Measurements from ENCODE around the gene CYREN.
"Not testable (repeated sequence)": the region's sequence is repeated elsewhere in the genome, so short reads cannot be mapped to it uniquely, and the experiment has no call there.

The CYREN gene

DNA sequence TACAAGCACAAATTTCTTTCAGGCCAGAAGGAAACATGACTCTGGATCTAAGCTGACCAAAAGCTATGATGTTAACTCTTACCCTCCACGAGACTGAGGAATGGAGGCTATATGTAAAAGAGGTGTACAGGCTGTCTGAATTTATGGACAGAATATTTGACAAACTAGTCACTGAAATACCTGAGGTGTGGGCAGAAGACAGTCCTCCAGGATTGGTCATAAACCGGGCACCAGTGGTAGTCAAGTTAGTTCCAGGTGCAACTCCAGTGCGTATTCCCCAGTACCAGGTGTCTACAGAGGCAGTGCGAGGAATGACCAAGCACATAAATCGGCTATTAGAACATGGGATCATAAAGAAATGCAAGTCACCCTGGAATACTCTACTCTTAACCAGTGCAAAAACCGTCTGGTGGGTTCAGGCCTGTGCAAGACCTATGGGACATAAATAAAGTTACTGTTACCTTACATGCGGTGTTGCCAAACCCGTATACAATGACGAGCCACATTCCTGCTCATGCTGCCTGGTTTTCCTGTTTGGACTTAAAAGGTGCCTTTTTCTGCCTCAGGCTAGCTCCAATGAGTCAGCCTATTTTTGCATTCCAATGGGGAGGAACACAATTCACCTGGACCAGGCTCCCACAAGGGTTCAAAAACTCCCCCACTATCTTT is 6.7 kb upstream of the CYREN start:
- no peak for DNase-seq (ENCODE audit: low read depth in 2 of 2)

DNA sequence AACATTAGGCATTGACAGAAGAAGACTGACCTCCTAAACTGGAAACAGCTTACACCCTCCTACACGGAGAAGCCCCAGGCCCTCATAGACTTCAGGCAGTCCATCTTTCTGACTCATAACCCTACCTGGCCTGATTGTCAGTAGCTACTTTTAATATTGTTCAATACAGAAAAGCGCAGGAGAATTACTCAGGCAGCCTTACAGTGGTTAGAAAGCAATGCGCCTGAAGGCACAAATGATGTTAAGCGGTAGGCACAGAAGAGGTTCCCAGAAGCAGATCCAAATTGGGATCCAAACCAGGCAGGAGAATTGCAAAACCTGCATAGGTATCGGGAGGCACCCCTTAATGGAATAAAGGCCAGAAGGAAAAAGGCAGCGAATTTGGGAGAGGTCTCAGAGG is 5.4 kb upstream of the CYREN start:
- DNase-seq (ENCODE audit: low read depth in 2 of 2) = no peak

DNA sequence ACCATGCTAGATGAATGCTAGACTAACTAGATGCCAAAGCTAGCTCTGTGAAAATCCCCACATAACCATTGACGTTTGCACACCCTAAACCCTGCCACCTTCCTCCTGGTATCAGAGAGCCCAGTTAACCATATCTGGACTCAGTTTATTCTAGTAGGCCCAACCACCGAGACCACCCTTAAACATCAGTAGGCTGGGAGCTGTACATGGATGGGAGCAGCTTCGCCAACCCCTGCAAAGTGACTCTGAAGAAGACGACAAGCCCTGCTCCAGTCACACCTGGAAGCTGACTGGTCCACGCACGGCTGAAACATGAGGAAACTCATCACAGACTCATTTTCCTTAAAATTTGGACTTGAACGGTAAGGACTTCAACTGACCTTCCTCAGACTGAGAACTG is 4.4 kb upstream of the CYREN start:
- DNase-seq (ENCODE audit: low read depth in 2 of 2) = no peak

GRCh38 chr7:135173916-135174315 is 3.4 kb upstream of the CYREN start:
- DNase-seq (ENCODE audit: low read depth in 2 of 2) = not testable (repeated sequence)

DNA sequence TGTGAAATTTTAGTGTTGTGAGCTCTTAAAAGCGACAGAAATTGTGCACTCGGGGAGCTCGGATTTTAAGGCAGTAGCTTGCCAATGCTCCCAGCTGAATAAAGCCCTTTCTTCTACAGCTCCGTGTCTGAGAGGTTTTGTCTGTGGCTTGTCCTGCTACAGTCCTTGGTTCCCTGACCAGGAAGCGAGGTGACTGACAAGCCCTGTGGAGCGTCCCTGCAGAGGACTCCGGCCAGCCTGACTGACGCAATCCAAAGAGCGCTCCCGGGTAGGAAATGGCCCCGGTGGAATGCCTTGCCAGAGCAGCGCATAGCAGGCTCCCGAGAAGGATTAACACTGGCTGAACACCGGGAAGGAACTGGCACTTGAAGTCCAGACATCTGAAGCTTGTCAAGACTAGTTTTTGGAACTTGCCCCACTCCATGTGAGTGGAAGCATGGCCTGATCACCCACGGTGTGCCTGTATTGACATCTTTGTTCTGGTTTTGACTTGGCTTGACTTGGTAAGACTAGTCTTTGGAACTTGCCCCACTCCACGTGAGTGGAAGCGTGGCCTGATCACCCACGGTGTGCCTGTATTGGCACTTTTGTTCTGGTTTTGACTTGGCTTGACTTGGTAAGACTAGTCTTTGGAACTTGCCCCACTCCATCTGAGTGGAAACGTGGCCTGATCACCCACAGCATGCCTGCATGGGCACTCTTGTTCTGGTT is 1.2 kb upstream of the CYREN start:
- not testable (repeated sequence) for DNase-seq (ENCODE audit: low read depth in 2 of 2)

DNA sequence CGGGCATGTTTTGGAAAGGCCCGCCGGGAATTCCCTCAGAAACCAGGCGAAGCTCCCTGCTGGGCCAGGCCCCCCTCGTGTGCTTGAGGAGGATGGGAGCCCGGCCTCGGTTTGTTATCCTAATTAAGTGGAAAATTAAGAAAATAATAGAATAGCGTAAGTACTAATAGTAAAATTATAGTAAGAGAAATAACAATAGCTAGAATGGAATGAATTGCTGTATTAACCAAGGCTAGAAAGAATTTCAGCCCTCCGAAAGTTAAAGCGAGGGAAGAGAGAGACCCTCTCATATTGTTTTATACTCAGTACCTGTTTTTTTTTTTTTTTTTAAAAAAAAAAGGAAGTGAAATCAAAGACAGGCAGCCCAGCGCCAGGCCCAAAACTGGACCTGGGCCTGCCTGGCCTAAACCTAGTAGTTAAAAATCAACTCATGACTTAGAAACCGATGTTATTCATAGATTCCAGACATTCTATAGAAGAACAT is 533 bp upstream of the CYREN start:
- DNase-seq (ENCODE audit: low read depth in 2 of 2) = not testable (repeated sequence)

DNA sequence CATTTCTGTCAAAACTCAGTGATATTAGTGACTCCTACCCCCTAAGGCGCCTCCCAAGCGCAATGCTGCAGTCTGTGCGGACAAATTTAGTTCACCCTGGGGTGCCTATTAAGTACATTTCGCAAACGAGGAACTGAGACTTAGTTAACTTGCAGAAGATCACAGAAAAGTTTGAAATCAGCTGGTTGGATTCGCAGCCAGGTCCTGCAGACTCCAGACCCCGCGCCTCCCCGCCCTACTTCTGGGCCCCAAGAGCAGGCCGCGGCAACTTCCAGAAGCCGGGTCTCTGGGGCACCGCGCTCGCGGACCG is 588 bp downstream of the CYREN start:
- no peak for DNase-seq (ENCODE audit: low read depth in 2 of 2)

DNA sequence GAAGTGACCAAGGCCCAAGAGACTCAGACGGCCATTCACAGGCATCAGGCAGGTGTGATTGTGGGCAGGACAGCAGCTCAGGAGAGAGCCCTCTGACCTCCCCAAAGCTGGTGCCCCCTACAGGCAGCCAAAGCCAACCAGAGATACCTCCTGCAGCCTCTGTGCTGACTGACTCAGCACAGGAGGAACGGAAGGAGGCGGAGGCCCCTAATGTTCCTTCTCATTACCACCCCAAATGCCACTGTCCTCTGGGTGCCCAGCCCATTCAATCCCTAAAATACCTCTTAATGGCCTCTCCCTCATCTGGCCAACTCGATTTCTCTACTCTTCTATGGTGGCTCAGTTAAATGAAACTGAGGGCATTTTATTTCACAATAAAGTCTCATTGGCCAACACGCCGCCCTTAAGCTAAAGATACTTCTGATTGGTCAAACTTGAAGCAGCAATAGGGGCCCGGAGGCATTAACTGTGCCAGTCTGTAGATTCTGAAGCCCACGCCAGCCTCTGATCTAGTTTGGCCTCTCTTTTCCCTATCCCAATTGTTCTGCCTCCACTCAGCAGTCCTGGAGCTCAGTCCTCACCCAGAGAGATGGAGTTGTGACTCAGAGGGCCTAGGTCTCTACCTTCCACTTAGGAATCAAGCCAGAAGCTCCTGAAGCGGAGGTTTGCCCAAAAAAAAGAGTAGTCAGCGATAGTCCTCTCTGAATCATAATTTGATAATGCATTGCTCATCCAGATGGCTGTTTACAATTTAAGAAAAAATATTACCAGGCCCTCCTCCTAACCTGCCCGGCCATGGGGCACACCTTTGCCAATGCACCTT is 1.2 kb downstream of the CYREN start:
- DNase-seq (ENCODE audit: low read depth in 2 of 2) = no peak

- DNase-seq (ENCODE audit: low read depth in 2 of 2) = no peak
Measured at GRCh38 chr7:135168489-135169140, 1.9 kb downstream of the CYREN start.

DNA sequence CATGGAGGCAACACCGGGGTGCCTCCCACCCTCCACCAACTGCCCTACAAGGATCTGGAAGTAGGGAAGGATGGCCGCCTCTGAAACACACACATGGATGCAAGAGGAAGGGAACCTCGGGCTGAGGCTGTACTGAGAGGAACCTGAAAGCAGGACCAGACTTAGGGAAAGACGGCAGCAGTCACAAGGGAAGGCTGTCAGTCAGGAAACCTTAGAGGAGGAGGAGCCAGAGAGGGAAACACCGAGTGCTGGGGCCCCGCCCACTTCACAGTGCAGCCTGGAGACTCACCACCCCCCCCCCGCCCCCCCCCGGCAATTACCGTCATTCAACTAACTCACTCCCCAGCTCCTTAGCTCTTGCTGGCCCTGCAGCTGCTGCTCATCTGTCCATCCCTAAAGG is 2.5 kb downstream of the CYREN start:
- no peak for DNase-seq (ENCODE audit: low read depth in 2 of 2)

DNA sequence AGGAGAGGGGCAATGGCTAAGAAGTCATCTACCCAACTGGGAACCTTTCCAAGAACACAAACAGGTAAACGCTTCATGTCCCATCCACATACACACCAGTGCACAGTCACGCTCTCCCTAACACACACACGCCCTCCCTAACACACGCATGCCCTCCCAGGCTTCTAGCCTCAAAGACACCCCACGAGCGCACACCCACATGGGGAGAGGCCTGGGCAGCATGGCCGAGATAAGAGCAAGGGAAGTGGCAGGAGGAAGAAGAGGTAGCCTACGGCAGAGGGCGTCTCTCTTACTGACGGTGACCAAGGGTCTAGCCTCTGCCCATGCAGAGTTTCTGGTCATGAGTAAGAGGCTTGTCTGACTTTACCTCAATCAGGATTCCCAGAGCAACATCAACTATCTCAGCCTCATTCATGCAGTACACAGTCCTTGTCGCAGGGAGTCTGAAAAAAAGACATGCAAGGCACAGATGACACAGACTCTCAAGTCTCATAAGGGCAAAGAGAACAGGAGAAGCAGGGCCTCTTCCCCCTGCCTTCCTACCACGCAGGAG is 3.1 kb downstream of the CYREN start:
- DNase-seq (ENCODE audit: low read depth in 2 of 2) = no peak

DNA sequence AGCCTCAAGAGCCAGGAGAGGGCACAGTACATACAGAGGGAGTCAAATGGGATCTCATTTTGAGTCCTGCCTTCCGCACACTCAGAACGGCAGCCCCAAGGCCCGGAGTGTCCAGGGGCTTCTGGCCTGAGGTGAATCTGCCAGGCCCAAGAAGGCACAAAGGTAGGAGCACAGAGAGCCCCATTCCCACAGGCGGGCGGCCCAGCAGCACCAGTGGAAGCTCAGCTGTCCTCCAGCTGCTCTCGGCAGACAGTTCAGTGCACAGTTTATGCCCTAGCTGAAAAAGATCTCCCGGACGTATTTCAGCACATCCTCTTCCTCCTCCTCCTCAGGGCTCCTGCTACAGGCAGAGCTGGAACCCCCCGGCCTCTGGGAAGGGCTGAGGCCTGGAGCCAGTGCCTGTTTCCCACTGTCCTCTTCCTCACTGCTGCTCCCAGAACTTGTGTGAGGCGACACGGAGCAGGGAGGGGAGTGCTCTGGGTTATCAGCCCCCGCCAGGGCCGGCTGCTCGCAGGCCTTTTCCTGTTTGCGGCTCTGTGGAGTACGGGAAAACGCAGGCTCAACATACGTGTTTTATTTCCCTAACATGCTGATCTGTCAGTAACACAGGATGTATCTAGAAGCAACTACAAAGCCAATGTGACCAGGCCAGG is 4.0 kb downstream of the CYREN start:
- DNase-seq (ENCODE audit: low read depth in 2 of 2) = no peak

GRCh38 chr7:135165862-135166261 is 4.6 kb downstream of the CYREN start:
- DNase-seq (ENCODE audit: low read depth in 2 of 2) = no peak

- no peak for DNase-seq (ENCODE audit: low read depth in 2 of 2)
Measured at GRCh38 chr7:135164357-135165061, 6.0 kb downstream of the CYREN start.

DNA sequence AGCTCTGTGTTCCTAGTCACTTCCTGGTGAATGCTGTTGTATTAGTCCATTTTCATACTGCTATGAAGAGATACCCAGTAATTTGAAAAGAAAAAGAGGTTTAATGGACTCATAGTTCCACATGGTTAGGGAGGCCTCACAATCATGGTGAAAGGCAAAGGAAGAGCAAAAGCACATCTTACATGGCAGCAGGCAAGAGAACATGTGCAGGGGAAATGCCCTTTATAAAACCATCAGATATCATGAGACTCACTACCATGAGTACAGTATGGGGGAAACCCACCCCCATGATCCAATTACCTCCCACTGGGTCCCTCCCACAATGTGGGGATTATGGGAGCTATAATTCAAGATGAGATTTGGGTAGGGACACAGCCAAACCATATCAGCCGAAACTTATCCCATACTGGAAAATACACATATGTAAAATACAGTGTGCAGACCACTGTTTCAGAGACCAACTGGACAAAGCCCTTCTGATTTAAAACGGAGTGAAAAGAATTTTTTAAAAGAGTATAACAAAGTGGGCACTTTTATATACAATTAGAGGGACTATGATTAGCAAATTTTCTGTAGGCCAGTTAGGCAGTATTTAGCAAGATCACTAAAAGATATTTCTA is 8.0 kb downstream of the CYREN start:
- no peak for DNase-seq (ENCODE audit: low read depth in 2 of 2)

- no peak for DNase-seq (ENCODE audit: low read depth in 2 of 2)
Measured at GRCh38 chr7:135161669-135162068, 8.8 kb downstream of the CYREN start.

- no peak for DNase-seq (ENCODE audit: low read depth in 2 of 2)
Measured at GRCh38 chr7:135160858-135161653, 9.5 kb downstream of the CYREN start.

GRCh38 chr7:135160098-135160857 is 10.2 kb downstream of the CYREN start:
- no peak for DNase-seq (ENCODE audit: low read depth in 2 of 2)

Measured in fibroblast of skin of left biceps (primary cell).